WERI-Rb-1 (cell line): Measurements from ENCODE around the gene CHST12.

ENCODE experiments used
- DNase-seq: peaks from one replicate; pipeline ENCODE4 v3.0.0-alpha.2; 2020
- H3K27ac ChIP-seq: fragments of 250-450 bp; sonication (Bioruptor Pico); 2 replicates; pipeline ENCODE4 v1.5.1; 2020; ENCODE audit warnings: mild to moderate bottlenecking, moderate library complexity
- H3K27me3 ChIP-seq: fragments of 250-450 bp; sonication (Bioruptor Pico); 2 replicates; pipeline ENCODE4 v1.5.1; 2021; ENCODE audit warnings: mild to moderate bottlenecking, low read depth, moderate library complexity; ENCODE audit not compliant: insufficient read depth, severe bottlenecking
- H3K36me3 ChIP-seq: fragments of 250-450 bp; sonication (Bioruptor Pico); 2 replicates; pipeline ENCODE4 v1.5.1; 2020; ENCODE audit warnings: mild to moderate bottlenecking, moderate library complexity
- H3K4me3 ChIP-seq: 2 replicates; pipeline ENCODE4 v1.5.1; 2011; ENCODE audit warnings: low read depth, mild to moderate bottlenecking, control low read depth, low read length
- H3K9me3 ChIP-seq: fragments of 250-450 bp; sonication (Bioruptor Pico); 2 replicates; pipeline ENCODE4 v1.5.1; 2021; ENCODE audit warnings: mild to moderate bottlenecking, moderate library complexity; ENCODE audit not compliant: severe bottlenecking
- CTCF ChIP-seq: IDR thresholded peaks from 2 replicates; pipeline ENCODE4 v1.5.1; 2011; ENCODE audit warnings: low read depth, mild to moderate bottlenecking, control low read depth, inconsistent platforms, low read length

The CHST12 gene

GRCh38 chr7:2403014-2403717 is at the start of gene CHST12:
TSS of gene CHST12 (plus strand) at chr7:2403611. CDS start at chr7:2432640, 29,029 bp downstream.
- no peak for TF ChIP-seq CTCF
- no peaks in the 10 kb centered on the region for H3K27me3 ChIP-seq
- peak within 1 kb of the TSS; percentile 78 for H3K4me3 ChIP-seq
- H3K27ac ChIP-seq: peak within 1 kb of the TSS; percentile 66
- DNase-seq: peak; percentile 93
- no peaks in the 10 kb centered on the region for H3K9me3 ChIP-seq
- no peaks in the 10 kb centered on the region for H3K36me3 ChIP-seq

- DNase-seq: peak; percentile 87
- H3K27ac ChIP-seq: peak overlapping the region; percentile 100
- no peak for TF ChIP-seq CTCF
Measured at GRCh38 chr7:2353936-2354185, 49.5 kb upstream of the CHST12 start.

GRCh38 chr7:2354186-2354938 is 49.0 kb upstream of the CHST12 start, which contains the start of gene EIF3B:
TSS of gene EIF3B (plus strand) at chr7:2354827. CDS start at chr7:2354922, 95 bp downstream.
- Histone ChIP-seq H3K36me3 (peaks cover 40% of the 10 kb centered on the region), H3K4me3 (peak within 1 kb of the TSS; percentile 96), H3K27me3 (no peaks in the 10 kb centered on the region), H3K9me3 (no peaks in the 10 kb centered on the region), H3K27ac (peak within 1 kb of the TSS; percentile 100)
- DNase-seq: peak; percentile 87
- no peak for TF ChIP-seq CTCF

More at GRCh38 chr7:2353936-2354185, 49.5 kb upstream of the CHST12 start:
- peak overlapping the region; percentile 96 for H3K4me3 ChIP-seq
- no peaks in the 10 kb centered on the region for H3K9me3 ChIP-seq
- H3K27me3 ChIP-seq: no peaks in the 10 kb centered on the region
- peaks cover 35% of the 10 kb centered on the region for H3K36me3 ChIP-seq

- no peak for DNase-seq
- TF ChIP-seq CTCF: no peak
- Histone ChIP-seq H3K36me3 (peaks cover 48% of the 10 kb centered on the region), H3K27me3 (no peaks in the 10 kb centered on the region), H3K27ac (peak overlapping the region; percentile 100), H3K4me3 (peak overlapping the region; percentile 96), H3K9me3 (no peaks in the 10 kb centered on the region)
Measured at GRCh38 chr7:2354939-2355704, 48.3 kb upstream of the CHST12 start.

GRCh38 chr7:2355705-2356008 is 47.8 kb upstream of the CHST12 start:
- H3K27ac ChIP-seq: peak overlapping the region; percentile 100
- peaks cover 53% of the 10 kb centered on the region for H3K36me3 ChIP-seq

More at GRCh38 chr7:2355705-2356008, 47.8 kb upstream of the CHST12 start:
- H3K27me3 ChIP-seq: no peaks in the 10 kb centered on the region
- H3K4me3 ChIP-seq: peak overlapping the region; percentile 96
- no peak for DNase-seq
- no peak for TF ChIP-seq CTCF
- H3K9me3 ChIP-seq: no peaks in the 10 kb centered on the region
